HepG2 (cell line): Measurements from ENCODE around the gene RARS1. TPM values are rescaled to one million over a fixed set of nuclear protein-coding genes. Genes with fewer than 3 reads are reported as not detected.

ENCODE experiments used
- ATAC-seq: fragments of 200-7000 bp; cut with Tn5 transposase; 3 replicates; pipeline ENCODE4 v1.9.1; 2020; ENCODE audit warnings: mild to moderate bottlenecking, moderate library complexity
- BruUV-seq: library from RNA; stranded (reverse); fragments of 400-500 nt; replicated peaks from 2 replicates; lab custom pipeline; 2021; lab: Mats Ljungman, UMichigan
- CTCF ChIA-PET: fragments of 300-600 bp; formaldehyde crosslinking; extraction: SDS; loops from one replicate; lab custom pipeline; 2021; ENCODE audit warnings: low total read pairs, inconsistent platforms, low intra/inter-chr PET ratio; lab: Yijun Ruan, JAX
- POLR2A ChIA-PET: fragments of 350-600 bp; sonication (Branson Sonifier 250); formaldehyde crosslinking; loops from one replicate; lab custom pipeline; 2020; ENCODE audit warnings: antibody characterized with exemption, inconsistent platforms; lab: Yijun Ruan, JAX
- DNase-seq: peaks from one replicate; pipeline ENCODE4 v3.0.0-alpha.2; 2015; ENCODE audit warnings: low spot score
- FAIRE-seq: peaks from 3 replicates; lab custom pipeline; 2011; peaks lifted over from hg19 to GRCh38; lab: Jason Lieb, UNC
- H2AFZ ChIP-seq: one replicate; pipeline ENCODE4 v1.6.1; 2011; ENCODE audit warnings: low read length, inconsistent platforms
- H3K27ac ChIP-seq: fragments of 300-600 bp; 3 replicates; pipeline ENCODE4 v1.8.0; 2011; ENCODE audit warnings: mixed run types, mild to moderate bottlenecking, mixed read lengths, low read length, inconsistent platforms; ENCODE audit not compliant: insufficient read depth; ENCODE audit errors: extremely low read length
- H3K27me3 ChIP-seq, 2 experiments: fragments of 200-600 bp in 1 of 2; 2 replicates in 1 of 2; 3 replicates in 1 of 2; pipeline versions ENCODE4 v1.6.0 to v1.8.0; 2011; ENCODE audit warnings: low read length in 2 of 2, mild to moderate bottlenecking in 2 of 2, moderate library complexity in 2 of 2, inconsistent platforms in 1 of 2; ENCODE audit not compliant: insufficient read depth in 2 of 2, control insufficient read depth in 1 of 2
- H3K36me3 ChIP-seq, 2 experiments: fragments of 200-600 bp in 1 of 2; replicated peaks in 1 of 2; 2 replicates in 1 of 2; 3 replicates in 1 of 2; pipeline versions ENCODE4 v1.5.1 to v1.8.0; 2011; ENCODE audit warnings: low read length in 2 of 2, inconsistent platforms in 1 of 2; ENCODE audit not compliant: insufficient read depth in 2 of 2, control insufficient read depth in 1 of 2
- H3K4me1 ChIP-seq: 2 replicates; pipeline ENCODE4 v1.5.1; 2012; ENCODE audit warnings: low read length, inconsistent platforms; ENCODE audit not compliant: insufficient read depth
- H3K4me2 ChIP-seq: 2 replicates; pipeline ENCODE4 v1.6.0; 2011; ENCODE audit warnings: low read depth, low read length, inconsistent platforms
- H3K4me3 ChIP-seq, 3 experiments: fragments of 200-600 bp in 1 of 3; sonication (generic), shearing (Covaris generic) in 1 of 3; replicated peaks in 1 of 3; 2 replicates each; pipeline ENCODE4 v1.5.1; 2011 to 2016; ENCODE audit warnings: low read length in 3 of 3, inconsistent platforms in 2 of 3, low read depth in 2 of 3, mild to moderate bottlenecking in 2 of 3, control low read depth in 1 of 3, mixed read lengths in 1 of 3; ENCODE audit not compliant: insufficient read depth in 1 of 3
- H3K79me2 ChIP-seq: one replicate; pipeline ENCODE4 v1.6.1; 2011; ENCODE audit warnings: low read length, inconsistent platforms; ENCODE audit not compliant: insufficient read depth
- H3K9ac ChIP-seq: 2 replicates; pipeline ENCODE4 v1.6.0; 2011; ENCODE audit warnings: mild to moderate bottlenecking, low read depth, low read length, inconsistent platforms; ENCODE audit not compliant: insufficient read depth
- H3K9me3 ChIP-seq: 2 replicates; pipeline ENCODE4 v1.5.1; 2012; ENCODE audit warnings: mild to moderate bottlenecking, low read length
- H4K20me1 ChIP-seq: 2 replicates; pipeline ENCODE4 v1.6.0; 2011; ENCODE audit warnings: inconsistent platforms, mild to moderate bottlenecking, low read length, moderate library complexity; ENCODE audit not compliant: insufficient read depth
- CHD4 ChIP-seq: fragments of 200-600 bp; sonication (generic); IDR thresholded peaks from 2 replicates; pipeline ENCODE4 v1.7.0; 2017; ENCODE audit warnings: mild to moderate bottlenecking, low read length, borderline replicate concordance
- DMAP1 ChIP-seq: IDR thresholded peaks from 2 replicates; pipeline ENCODE4 v1.6.1; 2016
- GATA4 ChIP-seq: sonication (generic); IDR thresholded peaks from 2 replicates; pipeline ENCODE4 v1.6.1; 2016; ENCODE audit warnings: antibody characterized with exemption, low read depth, borderline replicate concordance
- TRAFD1 ChIP-seq: sonication (generic); formaldehyde crosslinking; IDR thresholded peaks from 2 replicates; pipeline ENCODE4 v1.5.1; 2020; ENCODE audit warnings: missing genetic modification reagents, mild to moderate bottlenecking, borderline replicate concordance
- ZNF124 ChIP-seq: sonication (generic); formaldehyde crosslinking; IDR thresholded peaks from 2 replicates; pipeline ENCODE4 v1.4.0; 2020; ENCODE audit warnings: missing genetic modification reagents
- ZNF362 ChIP-seq: sonication (generic); formaldehyde crosslinking; IDR thresholded peaks from 2 replicates; pipeline ENCODE4 v1.4.0; 2020; ENCODE audit warnings: missing genetic modification reagents, mild to moderate bottlenecking, borderline replicate concordance
- ZNF775 ChIP-seq: sonication (generic); formaldehyde crosslinking; IDR thresholded peaks from 2 replicates; pipeline ENCODE4 v1.4.0; 2020; ENCODE audit warnings: missing genetic modification reagents, mild to moderate bottlenecking, moderate library complexity, borderline replicate concordance
- ZNF841 ChIP-seq: sonication (generic); formaldehyde crosslinking; IDR thresholded peaks from 2 replicates; pipeline ENCODE4 v1.8.1; 2023; ENCODE audit warnings: missing genetic modification reagents, borderline replicate concordance
- WGBS: methylation state at CpG from one replicate; pipeline ENCODE4 v1.1.6; 2017; ENCODE audit warnings: low lambda C conversion rate; 5-methylcytosine and 5-hydroxymethylcytosine counted together
- in situ Hi-C: cut with HindIII; loops from 2 replicates; pipeline ENCODE4 v1.10.0; 2017; ENCODE audit warnings: low pct_unique_long_range_greater_than_20kb; ENCODE audit not compliant: extremely low pct_ligation_motif_present
- intact Hi-C: fragments of 100-400 bp; cut with micrococcal nuclease; formaldehyde crosslinking; loops from one replicate; pipeline ENCODE4 v1.10.0; 2022; ENCODE audit not compliant: unreplicated experiment
- polyA plus RNA-seq, 8 experiments: library from polyadenylated mRNA; depleted of rRNA in 3 of 8; stranded (reverse) in 7 of 8; unstranded in 1 of 8; fragments of >200 nt; fragmentation: Illumina TruSeq in 4 of 8; extraction: Trizol in 4 of 8; gene quantifications; 2 replicates each; pipeline versions ENCODE4 v1.2.1 to v1.2.3, GENCODE V29; 2011 to 2016; ENCODE audit warnings: low read depth in 4 of 8, missing spikeins in 1 of 8, mixed read lengths in 1 of 8; ENCODE audit not compliant: insufficient read depth in 1 of 8
- total RNA-seq, 5 experiments: library from RNA; depleted of rRNA; stranded (reverse); fragments of >200 nt; fragmentation: Illumina TruSeq; extraction: Trizol; gene quantifications; 2 replicates each; pipeline ENCODE4 v1.2.3, GENCODE V29; 2016; ENCODE audit warnings: low read depth in 1 of 5
- TF ChIP-seq, protein P1 (sequence below): sonication (generic); formaldehyde crosslinking; IDR thresholded peaks from 2 replicates; pipeline ENCODE4 v1.8.0; 2022; ENCODE audit warnings: mild to moderate bottlenecking, missing genetic modification reagents, moderate library complexity

The RARS1 gene
- total and polyA plus RNA-seq, 2 of the 13 experiments (the other 11 are each of a cell fraction or from before 2014, with no cell fraction given), result 54.6 to 170 TPM

DNA sequence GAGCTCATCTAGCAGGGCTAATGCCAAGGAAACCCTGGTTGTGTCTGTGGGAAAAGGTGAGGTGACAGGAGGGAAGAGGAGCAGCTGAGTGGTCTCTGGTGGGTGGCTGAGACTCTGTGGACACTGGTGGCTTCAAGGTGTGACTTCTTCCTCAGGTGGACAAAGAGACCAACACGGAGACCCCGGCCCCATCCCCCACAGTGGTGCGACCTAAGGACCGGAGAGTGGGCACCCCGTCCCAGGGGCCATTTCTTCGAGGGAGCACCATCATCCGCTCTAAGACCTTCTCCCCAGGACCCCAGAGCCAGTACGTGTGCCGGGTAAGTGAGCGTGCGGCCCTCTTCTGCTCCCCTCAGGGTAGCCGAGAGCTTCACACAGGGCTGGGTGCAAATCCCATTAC is 31.1 kb upstream of the RARS1 start:
- H3K27me3 ChIP-seq, result no peaks in the 10 kb centered on the region
- CTCF ChIA-PET, result no interaction called here
- no TSS peak for BruUV-seq
- intact Hi-C loops (no loop called here), in situ Hi-C loops (no loop called here)
- DNase-seq (no peak), ATAC-seq (no peak), FAIRE-seq (no peak)
- no peak overlapping the region for H3K4me3 ChIP-seq
- H3K9me3 ChIP-seq, result no peaks in the 10 kb centered on the region
- H3K79me2 ChIP-seq, result no peaks in the 10 kb centered on the region
- H2AFZ ChIP-seq, result no peak overlapping the region
- TF ChIP-seq GATA4 (no peak), ZNF775 (no peak), ZNF124 (CRISPR knock-in tag) (no peak), DMAP1 (CRISPR knock-in tag) (no peak), CHD4 (no peak), TRAFD1 (CRISPR knock-in tag) (no peak), ZNF362 (CRISPR knock-in tag) (no peak), ZNF841 (no peak)
- TF ChIP-seq, protein P1, sequence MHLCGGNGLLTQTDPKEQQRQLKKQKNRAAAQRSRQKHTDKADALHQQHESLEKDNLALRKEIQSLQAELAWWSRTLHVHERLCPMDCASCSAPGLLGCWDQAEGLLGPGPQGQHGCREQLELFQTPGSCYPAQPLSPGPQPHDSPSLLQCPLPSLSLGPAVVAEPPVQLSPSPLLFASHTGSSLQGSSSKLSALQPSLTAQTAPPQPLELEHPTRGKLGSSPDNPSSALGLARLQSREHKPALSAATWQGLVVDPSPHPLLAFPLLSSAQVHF (CRISPR knock-in tag), result no peak
- peaks cover 21 to 44% of the 10 kb centered on the region in 2 experiments for H3K36me3 ChIP-seq
- H3K4me2 ChIP-seq, result no peak overlapping the region
- POLR2A ChIA-PET, result no interaction called here
- WGBS, result no CpG with 5 or more reads among the region's 12 CpGs
- H3K9ac ChIP-seq, result no peak overlapping the region
- H4K20me1 ChIP-seq, result no peaks in the 10 kb centered on the region
- no peaks in the 10 kb centered on the region for H3K4me1 ChIP-seq
- no peak overlapping the region for H3K27ac ChIP-seq
